Keratinocyte (primary cell): ENCODE measurements around the gene TWIST2.

Source experiments
- CTCF ChIP-seq, 3 experiments: IDR thresholded peaks in 1 of 3; conservative IDR thresholded peaks in 1 of 3; optimal IDR thresholded peaks in 1 of 3; 2 replicates in 2 of 3; 3 replicates in 1 of 3; pipeline versions ENCODE3 to v1.5.1; 2011; ENCODE audit warnings: low read length in 3 of 3, mild to moderate bottlenecking in 3 of 3, moderate library complexity in 2 of 3, control low read depth in 1 of 3, inconsistent platforms in 1 of 3; ENCODE audit not compliant: insufficient read depth in 2 of 3; ENCODE audit errors: extremely low read depth in 1 of 3
- EZH2 ChIP-seq: IDR thresholded peaks from one replicate; pipeline ENCODE4 v1.6.1; 2012; ENCODE audit warnings: inconsistent platforms, mild to moderate bottlenecking, low read length, moderate library complexity

GRCh38 chr2:238929242-238930081, 81.6 kb downstream of the TWIST2 start:
- TF ChIP-seq EZH2 (no peak), CTCF (optimal IDR thresholded peaks at IDR 0.05 in 1 of 3, IDR thresholded peaks at IDR 0.05 in 1 of 3, conservative IDR thresholded peaks at IDR 0.05 in 1 of 3; ENCODE audit: extremely low read depth in 1 of 3, insufficient read depth in 2 of 3, low read length in 3 of 3) (no peak)
